H9 (cell line): Measurements from ENCODE around the gene PLCL1. TPM values are rescaled to one million over a fixed set of nuclear protein-coding genes. Genes with fewer than 3 reads are reported as not detected.
"Not testable (repeated sequence)": the region's sequence is repeated elsewhere in the genome, so short reads cannot be mapped to it uniquely, and the experiment has no call there.

Experiments
- DNase-seq: peaks from one replicate; pipeline ENCODE4 v3.0.0-alpha.2; 2017
- H2AFZ ChIP-seq: one replicate; pipeline ENCODE4 v1.6.1; 2013; ENCODE audit warnings: mild to moderate bottlenecking, low read length, control low read depth, moderate library complexity
- H2AK5ac ChIP-seq: 2 replicates; pipeline ENCODE4 v1.6.1; 2013; ENCODE audit warnings: low read length, control low read depth, mixed read lengths; ENCODE audit not compliant: insufficient read length
- H2BK120ac ChIP-seq: one replicate; pipeline ENCODE4 v1.6.1; 2013; ENCODE audit warnings: low read depth, mild to moderate bottlenecking, low read length, control low read depth, inconsistent platforms; ENCODE audit not compliant: poor library complexity, severe bottlenecking
- H2BK12ac ChIP-seq: 2 replicates; pipeline ENCODE4 v1.6.1; 2013; ENCODE audit warnings: low read length, control low read depth, mixed read lengths, low read depth; ENCODE audit not compliant: insufficient read length
- H2BK15ac ChIP-seq: 2 replicates; pipeline ENCODE4 v1.6.1; 2013; ENCODE audit warnings: low read depth, low read length, control low read depth
- H2BK20ac ChIP-seq: one replicate; pipeline ENCODE4 v1.6.1; 2013; ENCODE audit warnings: low read depth, mild to moderate bottlenecking, low read length, control low read depth, inconsistent platforms; ENCODE audit not compliant: poor library complexity, severe bottlenecking
- H2BK5ac ChIP-seq: 2 replicates; pipeline ENCODE4 v1.6.1; 2013; ENCODE audit warnings: low read length, control low read depth, mixed read lengths; ENCODE audit not compliant: insufficient read length
- H3K14ac ChIP-seq: 2 replicates; pipeline ENCODE4 v1.6.1; 2013; ENCODE audit warnings: low read length, control low read depth; ENCODE audit not compliant: insufficient read depth
- H3K18ac ChIP-seq: 2 replicates; pipeline ENCODE4 v1.6.1; 2013; ENCODE audit warnings: low read depth, mild to moderate bottlenecking, mixed read lengths, low read length, control low read depth; ENCODE audit not compliant: insufficient read length
- H3K23ac ChIP-seq: 2 replicates; pipeline ENCODE4 v1.6.1; 2013; ENCODE audit warnings: low read length, control low read depth, mixed read lengths, low read depth; ENCODE audit not compliant: insufficient read length
- H3K23me2 ChIP-seq: 2 replicates; pipeline ENCODE4 v1.6.1; 2013; ENCODE audit warnings: low read depth, mild to moderate bottlenecking, mixed read lengths, low read length, control low read depth; ENCODE audit not compliant: insufficient read length, poor library complexity, severe bottlenecking
- H3K27ac ChIP-seq: 2 replicates; pipeline ENCODE4 v1.5.1; 2013; ENCODE audit warnings: low read length, control low read depth, mixed read lengths, low read depth; ENCODE audit not compliant: insufficient read length
- H3K27me3 ChIP-seq: 2 replicates; pipeline ENCODE4 v1.6.1; 2013; ENCODE audit warnings: low read length, control low read depth, inconsistent platforms; ENCODE audit not compliant: insufficient read depth
- H3K4ac ChIP-seq: 2 replicates; pipeline ENCODE4 v1.6.1; 2013; ENCODE audit warnings: low read depth, mild to moderate bottlenecking, control low read depth, inconsistent platforms, low read length, moderate library complexity
- H3K4me1 ChIP-seq: 2 replicates; pipeline ENCODE4 v1.6.1; 2013; ENCODE audit warnings: low read length, control low read depth, inconsistent platforms; ENCODE audit not compliant: insufficient read depth
- H3K4me2 ChIP-seq: 2 replicates; pipeline ENCODE4 v1.6.1; 2013; ENCODE audit warnings: low read length, control low read depth, mixed read lengths; ENCODE audit not compliant: insufficient read length, insufficient read depth
- H3K56ac ChIP-seq: 2 replicates; pipeline ENCODE4 v1.6.1; 2013; ENCODE audit warnings: low read depth, mild to moderate bottlenecking, mixed read lengths, low read length, control low read depth; ENCODE audit not compliant: insufficient read length
- H3K79me1 ChIP-seq: 2 replicates; pipeline ENCODE4 v1.6.1; 2013; ENCODE audit warnings: low read depth, mild to moderate bottlenecking, moderate library complexity, low read length, control low read depth, inconsistent platforms; ENCODE audit not compliant: insufficient read depth, poor library complexity, severe bottlenecking
- H3K79me2 ChIP-seq: 2 replicates; pipeline ENCODE4 v1.6.1; 2013; ENCODE audit warnings: low read length, control low read depth, inconsistent platforms; ENCODE audit not compliant: insufficient read depth
- H3K9ac ChIP-seq: 2 replicates; pipeline ENCODE4 v1.6.1; 2013; ENCODE audit warnings: low read length, control low read depth, mixed read lengths; ENCODE audit not compliant: insufficient read length; ENCODE audit errors: extremely low read depth
- H3K9me3 ChIP-seq: one replicate; pipeline ENCODE4 v1.6.1; 2013; ENCODE audit warnings: low read depth, low read length, inconsistent platforms; ENCODE audit not compliant: control insufficient read depth
- H3T11ph ChIP-seq: one replicate; pipeline ENCODE4 v1.6.1; 2013; ENCODE audit warnings: mild to moderate bottlenecking, low read length, control low read depth, inconsistent platforms
- H4K20me1 ChIP-seq: one replicate; pipeline ENCODE4 v1.6.1; 2013; ENCODE audit not compliant: control insufficient read depth, insufficient read length, insufficient read depth
- H4K5ac ChIP-seq: 2 replicates; pipeline ENCODE4 v1.6.1; 2013; ENCODE audit warnings: low read depth, mild to moderate bottlenecking, mixed read lengths, low read length, control low read depth; ENCODE audit not compliant: insufficient read length
- H4K8ac ChIP-seq: replicated peaks from 2 replicates; pipeline ENCODE4 v1.6.1; 2013; ENCODE audit warnings: low read length, control low read depth, mixed read lengths, low read depth; ENCODE audit not compliant: insufficient read length
- H4K91ac ChIP-seq: 2 replicates; pipeline ENCODE4 v1.6.1; 2013; ENCODE audit warnings: low read depth, mild to moderate bottlenecking, moderate library complexity, mixed read lengths, low read length, control low read depth; ENCODE audit not compliant: insufficient read length
- H3K27ac Mint-ChIP-seq, 3 experiments: 2 replicates in 2 of 3; 3 replicates in 1 of 3; pipeline ENCODE4 v1.8.0; 2020 to 2021; ENCODE audit warnings: mixed read lengths in 3 of 3, mild to moderate bottlenecking in 1 of 3, moderate library complexity in 1 of 3
- H3K27me3 Mint-ChIP-seq: 2 replicates; pipeline ENCODE4 v1.8.0; 2021; ENCODE audit warnings: low read depth, mild to moderate bottlenecking, moderate library complexity, mixed read lengths
- H3K36me3 Mint-ChIP-seq, 3 experiments: 2 replicates in 2 of 3; 3 replicates in 1 of 3; pipeline ENCODE4 v1.8.0; 2020 to 2021; ENCODE audit warnings: low read depth in 3 of 3, mixed read lengths in 3 of 3; ENCODE audit not compliant: insufficient read depth in 1 of 3
- H3K4me1 Mint-ChIP-seq, 2 experiments: 2 replicates each; pipeline ENCODE4 v1.8.0; 2020; ENCODE audit warnings: mixed read lengths in 2 of 2
- H3K4me3 Mint-ChIP-seq, 2 experiments: 2 replicates in 1 of 2; 3 replicates in 1 of 2; pipeline ENCODE4 v1.8.0; 2020 to 2021; ENCODE audit warnings: mild to moderate bottlenecking in 2 of 2, mixed read lengths in 2 of 2, moderate library complexity in 1 of 2
- H3K9me3 Mint-ChIP-seq, 2 experiments: 2 replicates in 1 of 2; 3 replicates in 1 of 2; pipeline ENCODE4 v1.8.0; 2020; ENCODE audit warnings: mild to moderate bottlenecking in 2 of 2, mixed read lengths in 2 of 2, moderate library complexity in 1 of 2
- WGBS: extraction: QIAGEN DNeasy Blood & Tissue Kit; methylation state at CpG from one replicate; pipeline ENCODE4 v1.1.7; 2013; ENCODE audit warnings: missing lambda C conversion rate, low lambda C conversion rate, mixed read lengths; ENCODE audit not compliant: insufficient read length; ENCODE audit errors: extremely low coverage; 5-methylcytosine and 5-hydroxymethylcytosine counted together
- total RNA-seq: library from RNA; stranded (reverse); gene quantifications from 2 replicates; pipeline ENCODE4 v1.2.1, GENCODE V29; 2021
- TF ChIP-seq, protein P1 (sequence below): fragments of 200-600 bp; sonication (generic); conservative IDR thresholded peaks from 3 replicates; pipeline ENCODE4 v1.8.0; 2021; ENCODE audit warnings: antibody characterized with exemption, mild to moderate bottlenecking

The PLCL1 gene
- total RNA-seq, 1 experiment from 2014 or later, result 0.04 TPM

DNA sequence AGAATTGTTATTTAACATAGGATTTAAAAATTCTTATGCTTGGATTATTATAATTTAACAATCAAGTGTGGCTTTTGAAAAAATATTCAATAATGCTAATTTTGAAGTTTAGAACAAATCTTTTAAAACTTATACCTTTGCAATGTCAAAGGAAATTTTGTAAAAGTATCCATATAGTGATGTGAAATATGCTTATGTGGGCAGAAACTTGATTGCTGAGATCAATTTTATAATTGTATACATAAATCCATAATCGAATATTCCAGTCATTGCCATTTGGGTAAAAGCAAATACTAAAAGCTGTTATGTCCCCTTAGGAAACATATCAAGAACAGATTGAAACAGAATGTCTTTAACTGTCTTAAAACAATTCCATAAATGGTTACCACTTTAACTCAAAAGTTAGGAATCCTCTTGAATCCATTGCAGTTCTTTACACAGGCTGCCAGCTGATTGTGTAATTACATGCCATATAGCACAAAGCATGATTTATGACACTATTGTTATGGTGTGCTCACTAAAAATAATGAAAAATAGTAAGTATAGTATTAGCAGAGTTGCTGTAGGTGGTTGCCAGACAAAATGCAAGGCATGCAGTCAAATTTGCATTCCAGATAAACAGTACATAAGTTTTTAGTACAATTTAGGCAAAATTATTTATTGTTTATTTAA, 24.2 kb downstream of the PLCL1 start:
- H3K14ac ChIP-seq, result no peak overlapping the region
- H2BK120ac ChIP-seq, result no peak overlapping the region
- TF ChIP-seq, protein P1, sequence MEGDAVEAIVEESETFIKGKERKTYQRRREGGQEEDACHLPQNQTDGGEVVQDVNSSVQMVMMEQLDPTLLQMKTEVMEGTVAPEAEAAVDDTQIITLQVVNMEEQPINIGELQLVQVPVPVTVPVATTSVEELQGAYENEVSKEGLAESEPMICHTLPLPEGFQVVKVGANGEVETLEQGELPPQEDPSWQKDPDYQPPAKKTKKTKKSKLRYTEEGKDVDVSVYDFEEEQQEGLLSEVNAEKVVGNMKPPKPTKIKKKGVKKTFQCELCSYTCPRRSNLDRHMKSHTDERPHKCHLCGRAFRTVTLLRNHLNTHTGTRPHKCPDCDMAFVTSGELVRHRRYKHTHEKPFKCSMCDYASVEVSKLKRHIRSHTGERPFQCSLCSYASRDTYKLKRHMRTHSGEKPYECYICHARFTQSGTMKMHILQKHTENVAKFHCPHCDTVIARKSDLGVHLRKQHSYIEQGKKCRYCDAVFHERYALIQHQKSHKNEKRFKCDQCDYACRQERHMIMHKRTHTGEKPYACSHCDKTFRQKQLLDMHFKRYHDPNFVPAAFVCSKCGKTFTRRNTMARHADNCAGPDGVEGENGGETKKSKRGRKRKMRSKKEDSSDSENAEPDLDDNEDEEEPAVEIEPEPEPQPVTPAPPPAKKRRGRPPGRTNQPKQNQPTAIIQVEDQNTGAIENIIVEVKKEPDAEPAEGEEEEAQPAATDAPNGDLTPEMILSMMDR, result no peak
- H3T11ph ChIP-seq, result no peak overlapping the region
- no peak overlapping the region for H3K18ac ChIP-seq
- no peaks in the 10 kb centered on the region for H3K27me3 ChIP-seq
- no peak overlapping the region for H3K23ac ChIP-seq
- no peak overlapping the region for H3K4me3 Mint-ChIP-seq
- no peak overlapping the region for H2BK12ac ChIP-seq
- H3K79me1 ChIP-seq, result no peaks in the 10 kb centered on the region
- H3K36me3 Mint-ChIP-seq, result no peaks in the 10 kb centered on the region
- peaks cover 0 to 6% of the 10 kb centered on the region in 2 experiments; a peak in 3 of 4 replicates for H3K4me1 Mint-ChIP-seq
- no peak overlapping the region for H4K91ac ChIP-seq
- H3K4me1 ChIP-seq, result no peaks in the 10 kb centered on the region
- no peak overlapping the region for H3K4ac ChIP-seq
- H3K4me2 ChIP-seq, result no peak overlapping the region
- H3K9me3 ChIP-seq, result no peaks in the 10 kb centered on the region
- no peak overlapping the region for H4K8ac ChIP-seq
- no peaks in the 10 kb centered on the region for H3K27me3 Mint-ChIP-seq
- no peak overlapping the region for H2BK20ac ChIP-seq
- H3K27ac Mint-ChIP-seq, result no peak overlapping the region
- H2AFZ ChIP-seq, result no peak overlapping the region
- H2BK5ac ChIP-seq, result no peak overlapping the region
- H3K79me2 ChIP-seq, result no peaks in the 10 kb centered on the region
- H3K56ac ChIP-seq, result no peak overlapping the region
- H2AK5ac ChIP-seq, result no peak overlapping the region
- WGBS, result no CpG with 5 or more reads among the region's 1 CpG
- no peak overlapping the region for H3K27ac ChIP-seq
- H3K9ac ChIP-seq, result no peak overlapping the region
- no peak overlapping the region for H4K5ac ChIP-seq
- H3K23me2 ChIP-seq, result no peaks in the 10 kb centered on the region
- H4K20me1 ChIP-seq, result no peaks in the 10 kb centered on the region
- no peak overlapping the region for H2BK15ac ChIP-seq
- no peaks in the 10 kb centered on the region; a peak in 1 of 5 replicates for H3K9me3 Mint-ChIP-seq
- no peak for DNase-seq

DNA sequence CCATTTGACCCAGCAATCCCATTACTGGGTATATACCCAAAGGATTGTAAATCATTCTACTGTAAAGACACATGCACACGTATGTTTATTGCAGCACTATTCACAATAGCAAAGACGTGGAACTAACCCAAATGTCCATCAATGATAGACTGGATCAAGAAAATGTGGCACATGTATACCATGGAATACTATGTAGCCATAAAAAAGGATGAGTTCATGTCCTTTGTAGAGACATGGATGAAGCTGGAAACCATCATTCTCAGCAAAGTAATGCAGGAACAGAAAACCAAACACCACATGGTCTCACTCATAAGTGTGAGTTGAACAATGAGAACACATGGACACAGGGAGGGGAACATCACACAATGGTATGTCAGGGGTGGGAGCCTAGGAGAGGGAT, 30.4 kb downstream of the PLCL1 start:
- H4K8ac ChIP-seq, H3K4ac ChIP-seq, H4K91ac ChIP-seq, H4K5ac ChIP-seq, DNase-seq, H3K23me2 ChIP-seq, H3K23ac ChIP-seq, H2BK15ac ChIP-seq, H3K27ac Mint-ChIP-seq, H3K9me3 Mint-ChIP-seq, H3K79me2 ChIP-seq, H2BK12ac ChIP-seq, H2AK5ac ChIP-seq, H3K4me1 Mint-ChIP-seq, H3K27me3 ChIP-seq, H2BK20ac ChIP-seq, H2BK5ac ChIP-seq, H3K27ac ChIP-seq, H3K56ac ChIP-seq, H3K4me3 Mint-ChIP-seq, H3K9me3 ChIP-seq, H3K36me3 Mint-ChIP-seq, H3K4me2 ChIP-seq, H3K9ac ChIP-seq, H2AFZ ChIP-seq, H4K20me1 ChIP-seq, H3K18ac ChIP-seq, H3K4me1 ChIP-seq, H3T11ph ChIP-seq, H3K14ac ChIP-seq, H2BK120ac ChIP-seq, H3K27me3 Mint-ChIP-seq, H3K79me1 ChIP-seq: not testable (repeated sequence)
- no CpG with 5 or more reads among the region's 2 CpGs for WGBS
